GM23248 (cell line): ENCODE results near the gene PYGO1. TPM values are rescaled to one million over a fixed set of nuclear protein-coding genes. Genes with fewer than 3 reads are reported as not detected.

Experiments used
- DNase-seq: peaks from one replicate; pipeline ENCODE4 v3.0.0-alpha.2; 2015
- H2AFZ ChIP-seq: fragments of 200-600 bp; sonication (generic); 2 replicates; pipeline ENCODE4 v1.6.1; 2016; ENCODE audit warnings: antibody characterized with exemption
- H3F3A ChIP-seq: fragments of 200-600 bp; sonication (generic); 2 replicates; pipeline ENCODE4 v1.6.1; 2016; ENCODE audit warnings: mild to moderate bottlenecking, antibody characterized with exemption, mixed run types; ENCODE audit not compliant: insufficient read depth
- H3K27ac ChIP-seq: fragments of 200-600 bp; sonication (generic); 2 replicates; pipeline ENCODE4 v1.5.1; 2016; ENCODE audit warnings: mild to moderate bottlenecking
- H3K27me3 ChIP-seq: fragments of 200-600 bp; sonication (generic); replicated peaks from 2 replicates; pipeline ENCODE4 v1.6.1; 2016; ENCODE audit warnings: mild to moderate bottlenecking; ENCODE audit not compliant: insufficient read depth
- H3K36me3 ChIP-seq: fragments of 200-600 bp; sonication (generic); 2 replicates; pipeline ENCODE4 v1.6.1; 2016; ENCODE audit warnings: low read depth, mild to moderate bottlenecking
- H3K4me1 ChIP-seq: fragments of 200-600 bp; sonication (generic); 2 replicates; pipeline ENCODE4 v1.6.1; 2016; ENCODE audit warnings: mild to moderate bottlenecking; ENCODE audit not compliant: insufficient read depth
- H3K4me2 ChIP-seq: fragments of 200-600 bp; sonication (generic); one replicate; pipeline ENCODE4 v1.6.1; 2016; ENCODE audit warnings: mild to moderate bottlenecking; ENCODE audit not compliant: unreplicated experiment
- H3K4me3 ChIP-seq: fragments of 200-600 bp; sonication (generic); 2 replicates; pipeline ENCODE4 v1.5.1; 2016; ENCODE audit warnings: mild to moderate bottlenecking
- H3K79me2 ChIP-seq: fragments of 200-600 bp; sonication (generic); 2 replicates; pipeline ENCODE4 v1.6.1; 2016; ENCODE audit warnings: mild to moderate bottlenecking; ENCODE audit not compliant: insufficient read depth
- H3K9ac ChIP-seq: fragments of 200-600 bp; sonication (generic); 2 replicates; pipeline ENCODE4 v1.6.1; 2016; ENCODE audit warnings: mild to moderate bottlenecking
- H3K9me2 ChIP-seq: fragments of 200-600 bp; sonication (generic); 2 replicates; pipeline ENCODE4 v1.6.1; 2016; ENCODE audit warnings: mixed run types, mild to moderate bottlenecking, moderate library complexity; ENCODE audit not compliant: insufficient read depth
- H3K9me3 ChIP-seq: fragments of 200-600 bp; sonication (generic); one replicate; pipeline ENCODE4 v1.6.1; 2017; ENCODE audit warnings: low read depth
- H4K20me1 ChIP-seq: fragments of 200-600 bp; sonication (generic); 2 replicates; pipeline ENCODE4 v1.6.0; 2016; ENCODE audit not compliant: insufficient read depth
- EZH2 ChIP-seq: fragments of 200-600 bp; sonication (generic); IDR thresholded peaks from 2 replicates; pipeline ENCODE4 v1.6.1; 2018; ENCODE audit warnings: antibody characterized with exemption, mild to moderate bottlenecking; ENCODE audit not compliant: insufficient read depth, poor library complexity, severe bottlenecking
- EZH2phosphoT487 ChIP-seq: fragments of 200-600 bp; sonication (generic); IDR thresholded peaks from 2 replicates; pipeline ENCODE4 v1.6.1; 2018; ENCODE audit warnings: antibody characterized with exemption, moderate library complexity, mild to moderate bottlenecking, low read depth; ENCODE audit not compliant: insufficient read depth
- WGBS, 2 experiments: methylation state at CpG; one replicate each; pipeline ENCODE4 v1.1.6; 2015 to 2017; ENCODE audit warnings: low lambda C conversion rate in 2 of 2, low coverage in 1 of 2; ENCODE audit errors: missing lambda C conversion rate in 2 of 2; 5-methylcytosine and 5-hydroxymethylcytosine counted together
- in situ Hi-C: fragments of 300-500 bp; cut with MboI; formaldehyde crosslinking; loops from 2 replicates; pipeline ENCODE4 v1.15.0; 2020
- polyA plus RNA-seq: library from polyadenylated mRNA; unstranded; fragments of >200 nt; fragmentation: Nextera tagmentation; extraction: Ambion mirVana; gene quantifications from 2 replicates; pipeline ENCODE4 v1.2.1, GENCODE V29; 2016
- total RNA-seq: library from RNA; depleted of rRNA; stranded (reverse); fragments of >200 nt; shearing (Covaris generic); gene quantifications from 2 replicates; pipeline ENCODE4 v1.2.3, GENCODE V29; 2014

Gene PYGO1
- total and polyA plus RNA-seq, 2 experiments from 2014 or later, result 1.6 to 5.4 TPM

DNA sequence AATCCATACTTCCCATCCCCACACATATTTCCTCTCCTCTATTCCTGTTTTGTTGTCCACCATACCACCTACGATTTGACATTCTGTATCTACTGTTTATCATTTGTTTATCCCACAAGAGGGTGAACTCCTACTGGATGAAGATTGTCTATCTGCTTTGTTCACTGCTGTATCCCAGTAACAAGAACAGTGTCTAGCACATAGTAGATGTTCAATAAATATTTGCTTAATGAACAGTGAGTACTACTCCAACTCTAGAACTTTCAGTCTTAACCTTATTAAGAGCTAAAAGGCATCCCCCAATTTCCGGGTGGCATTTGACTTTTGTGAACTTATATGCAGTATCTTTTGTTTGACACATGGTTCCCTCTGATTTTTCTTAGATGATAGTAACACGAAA lies 1.3 kb downstream of the PYGO1 start:
- Histone ChIP-seq H3K9ac (peak overlapping the region; percentile 82), H2AFZ (peak overlapping the region; percentile 82), H4K20me1 (no peaks in the 10 kb centered on the region; the same call in 1 of the 2 replicates), H3K4me3 (peak overlapping the region; percentile 84), H3F3A (no peaks in the 10 kb centered on the region), H3K36me3 (no peaks in the 10 kb centered on the region), H3K9me3 (no peaks in the 10 kb centered on the region), H3K4me2 (peak overlapping the region; percentile 82), H3K9me2 (no peaks in the 10 kb centered on the region), H3K27ac (no peak overlapping the region), H3K79me2 (peaks cover 40% of the 10 kb centered on the region), H3K4me1 (peaks cover 10% of the 10 kb centered on the region; the same call in 1 of the 2 replicates), H3K27me3 (no peaks in the 10 kb centered on the region)
- TF ChIP-seq EZH2 (no peak), EZH2phosphoT487 (no peak)
- DNase-seq, result peak; percentile 16
- WGBS, 2 experiments, result 41 to 46% methylated on average over 3 of the region's 3 CpGs
- in situ Hi-C loops, result no loop called here

DNA sequence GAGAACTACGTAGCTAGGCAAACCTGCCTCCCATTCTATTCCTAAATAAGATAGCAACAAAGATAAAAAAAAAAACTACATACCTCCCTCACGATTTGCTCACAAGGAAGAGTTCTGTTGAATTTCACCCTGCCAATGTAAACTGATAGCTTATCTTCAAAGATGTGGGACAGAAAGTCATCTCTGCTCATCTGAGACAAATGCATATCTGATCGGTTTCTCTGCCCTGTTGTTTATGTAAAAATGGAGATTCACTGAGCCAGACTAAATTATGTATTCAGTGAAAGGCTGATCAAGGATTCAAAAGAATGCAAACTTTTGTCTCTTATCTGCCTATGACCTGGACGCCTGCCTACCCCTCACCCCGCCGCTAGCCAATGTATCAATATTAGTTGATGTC lies 11.2 kb downstream of the PYGO1 start:
- no peaks in the 10 kb centered on the region for H3K4me1 ChIP-seq
- H3K9me2 ChIP-seq, result no peaks in the 10 kb centered on the region
- DNase-seq, result no peak
- TF ChIP-seq EZH2phosphoT487, result no peak
- no peak for TF ChIP-seq EZH2
- H3K4me3 ChIP-seq, result no peak overlapping the region
- no peak overlapping the region for H3K9ac ChIP-seq
- H3K27me3 ChIP-seq, result no peaks in the 10 kb centered on the region
- no peaks in the 10 kb centered on the region for H3K79me2 ChIP-seq
- in situ Hi-C loops, result no loop called here
- no peak overlapping the region for H3K27ac ChIP-seq
- H3K4me2 ChIP-seq, result no peak overlapping the region
- 90 to 91% methylated on average over 6 of the region's 6 CpGs for WGBS, 2 experiments
- no peaks in the 10 kb centered on the region for H3F3A ChIP-seq
- no peaks in the 10 kb centered on the region for H3K9me3 ChIP-seq
- H3K36me3 ChIP-seq, result no peaks in the 10 kb centered on the region
- no peak overlapping the region for H2AFZ ChIP-seq
- H4K20me1 ChIP-seq, result no peaks in the 10 kb centered on the region

DNA sequence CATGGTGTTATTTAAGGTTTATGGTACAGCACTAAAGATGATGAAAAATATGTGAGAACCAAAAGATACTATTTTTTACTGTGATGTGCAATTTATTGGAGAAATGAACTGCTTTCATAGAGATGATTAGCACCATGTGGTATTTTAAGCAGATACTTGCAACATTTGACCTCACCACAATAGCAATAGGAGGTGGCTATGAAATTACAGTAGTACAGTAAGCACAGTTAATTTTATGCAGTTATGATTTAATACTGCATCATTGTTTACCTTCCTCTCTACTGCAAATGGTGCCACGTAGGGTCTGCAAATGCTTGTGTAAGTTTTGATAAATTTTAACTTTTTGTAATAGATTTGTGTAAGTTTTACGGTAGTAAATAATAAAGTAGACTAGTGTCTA lies 14.0 kb downstream of the PYGO1 start:
- Histone ChIP-seq H3K4me2 (no peak overlapping the region), H3K79me2 (no peaks in the 10 kb centered on the region), H3K27ac (no peak overlapping the region), H3K9ac (no peak overlapping the region), H3K4me1 (no peaks in the 10 kb centered on the region), H3K36me3 (no peaks in the 10 kb centered on the region), H3K4me3 (no peak overlapping the region), H3K27me3 (no peaks in the 10 kb centered on the region), H3F3A (no peaks in the 10 kb centered on the region), H4K20me1 (no peaks in the 10 kb centered on the region), H3K9me3 (no peaks in the 10 kb centered on the region), H2AFZ (no peak overlapping the region), H3K9me2 (no peaks in the 10 kb centered on the region)
- no peak for DNase-seq
- 73 to 79% methylated on average over 2 of the region's 2 CpGs for WGBS, 2 experiments
- in situ Hi-C loops, result no loop called here
- TF ChIP-seq EZH2, result no peak
- TF ChIP-seq EZH2phosphoT487, result no peak

DNA sequence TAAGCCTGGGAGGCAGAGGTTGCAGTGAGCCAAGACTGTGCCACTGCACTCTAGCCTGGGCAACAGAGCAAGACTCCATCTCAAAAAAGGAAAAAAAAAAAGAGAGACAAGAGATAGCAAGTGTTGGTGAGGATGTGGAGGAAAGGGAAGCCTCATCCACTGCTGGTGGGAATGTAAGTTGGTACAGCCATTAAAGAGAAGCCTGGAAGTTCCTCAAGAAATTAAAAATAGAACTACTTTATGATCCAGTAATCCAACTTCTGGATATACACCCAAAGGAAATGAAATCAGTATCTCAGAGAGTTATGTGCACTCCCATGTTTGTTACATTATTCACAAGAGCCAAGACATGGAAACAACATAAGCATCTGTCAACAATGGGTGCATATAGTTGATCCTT lies 14.9 kb downstream of the PYGO1 start:
- Histone ChIP-seq H3K27me3 (no peaks in the 10 kb centered on the region), H3K4me2 (no peak overlapping the region), H3F3A (no peaks in the 10 kb centered on the region), H3K9me2 (no peaks in the 10 kb centered on the region), H3K27ac (no peak overlapping the region), H3K9ac (no peak overlapping the region), H3K9me3 (no peaks in the 10 kb centered on the region), H3K4me3 (no peak overlapping the region), H2AFZ (no peak overlapping the region), H3K4me1 (no peaks in the 10 kb centered on the region), H3K36me3 (no peaks in the 10 kb centered on the region), H3K79me2 (no peaks in the 10 kb centered on the region), H4K20me1 (no peaks in the 10 kb centered on the region)
- TF ChIP-seq EZH2, result no peak
- no peak for TF ChIP-seq EZH2phosphoT487
- DNase-seq, result no peak
- in situ Hi-C loops, result no loop called here

DNA sequence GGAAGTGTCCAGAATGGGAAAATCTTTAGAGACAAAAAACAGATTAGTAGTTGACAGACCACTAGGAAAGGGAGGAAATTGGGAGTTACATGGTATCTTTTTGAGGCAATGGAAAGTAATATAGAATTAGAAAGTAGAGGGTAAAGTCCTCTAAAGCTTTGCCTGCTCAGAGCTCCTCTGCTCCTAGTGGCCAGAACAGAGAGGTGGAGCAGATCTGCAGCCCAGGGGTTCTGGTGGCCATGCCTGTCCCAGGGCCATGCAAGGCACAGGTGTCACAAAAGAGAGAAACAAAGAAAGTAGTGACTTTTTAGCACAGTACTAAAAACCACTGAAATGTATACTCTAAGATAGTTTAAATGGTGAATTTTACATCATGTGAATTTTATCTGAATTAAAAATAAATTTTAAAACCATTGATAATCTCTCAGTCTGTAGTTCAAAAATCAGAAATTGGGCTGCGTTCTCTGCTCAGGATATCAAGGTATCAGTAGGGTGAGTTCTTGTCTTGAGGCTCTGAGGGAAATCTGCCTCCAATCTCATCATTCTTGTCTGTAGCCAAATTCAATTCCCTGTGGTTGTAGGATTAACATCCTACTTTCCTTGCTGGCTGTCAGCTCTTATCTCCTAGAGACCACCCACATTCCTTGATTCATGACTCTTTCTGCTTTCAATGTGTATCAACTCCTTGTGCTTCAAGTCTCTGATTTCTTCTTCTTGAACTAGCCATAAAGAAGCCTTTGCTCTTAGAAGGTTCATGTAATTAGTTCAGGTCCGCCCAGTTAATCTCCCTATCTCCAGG lies 23.6 kb downstream of the PYGO1 start:
- no peaks in the 10 kb centered on the region for H3K27me3 ChIP-seq
- H3K27ac ChIP-seq, result no peak overlapping the region
- no peak overlapping the region for H3K9ac ChIP-seq
- H3F3A ChIP-seq, result no peaks in the 10 kb centered on the region
- H3K79me2 ChIP-seq, result 0 out of 2 replicates have a peak, but pooled peaks cover 8% of the 10 kb centered on the region
- H3K9me2 ChIP-seq, result no peaks in the 10 kb centered on the region
- H4K20me1 ChIP-seq, result no peaks in the 10 kb centered on the region
- H3K36me3 ChIP-seq, result no peaks in the 10 kb centered on the region
- H3K4me3 ChIP-seq, result no peak overlapping the region
- in situ Hi-C loops, result no loop called here
- H3K4me1 ChIP-seq, result no peaks in the 10 kb centered on the region
- 94 to 98% methylated on average over 2 of the region's 2 CpGs for WGBS, 2 experiments
- H3K4me2 ChIP-seq, result no peak overlapping the region
- no peaks in the 10 kb centered on the region for H3K9me3 ChIP-seq
- no peak for DNase-seq
- no peak overlapping the region for H2AFZ ChIP-seq
- no peak for TF ChIP-seq EZH2phosphoT487
- TF ChIP-seq EZH2, result no peak
